Thymus (tissue), 11 donors: Measurements from ENCODE around the gene HBA2. TPM values are rescaled to one million over a fixed set of nuclear protein-coding genes. Genes with fewer than 3 reads are reported as not detected.
"Not testable (repeated sequence)": the region's sequence is repeated elsewhere in the genome, so short reads cannot be mapped to it uniquely, and the experiment has no call there.

Experiments used
- DNase-seq, 9 donors: peaks; one replicate each; pipeline ENCODE4 v3.0.0-alpha.2; 2013; ENCODE audit warnings: low spot score in 9 of 9, low read depth in 6 of 9, missing footprints in 1 of 9
- H3K27ac ChIP-seq, 2 donors: one replicate each; pipeline ENCODE4 v1.5.1; 2013; ENCODE audit warnings: control low read depth in 1 of 2, low read depth in 1 of 2, low read length in 1 of 2, mild to moderate bottlenecking in 1 of 2, moderate library complexity in 1 of 2
- H3K27me3 ChIP-seq, 2 donors: one replicate each; pipeline ENCODE4 v1.5.1; 2013; ENCODE audit warnings: low read length in 1 of 2; ENCODE audit not compliant: control insufficient read depth in 2 of 2, insufficient read depth in 1 of 2
- H3K36me3 ChIP-seq, 2 donors: one replicate each; pipeline ENCODE4 v1.5.1; 2013; ENCODE audit warnings: low read length in 1 of 2, mild to moderate bottlenecking in 1 of 2, moderate library complexity in 1 of 2; ENCODE audit not compliant: control insufficient read depth in 2 of 2, insufficient read depth in 2 of 2
- H3K4me1 ChIP-seq, 2 donors: one replicate each; pipeline ENCODE4 v1.5.1; 2013; ENCODE audit warnings: low read length in 2 of 2; ENCODE audit not compliant: control insufficient read depth in 2 of 2, insufficient read depth in 2 of 2
- H3K4me3 ChIP-seq, 2 donors: one replicate each; pipeline ENCODE4 v1.5.1; 2013; ENCODE audit warnings: low read length in 2 of 2, control low read depth in 1 of 2, mild to moderate bottlenecking in 1 of 2
- H3K9me3 ChIP-seq, 2 donors: one replicate each; pipeline ENCODE4 v1.5.1; 2013; ENCODE audit warnings: low read length in 1 of 2, mild to moderate bottlenecking in 1 of 2; ENCODE audit not compliant: control insufficient read depth in 2 of 2, insufficient read depth in 1 of 2
- WGBS: extraction: QIAGEN DNeasy Blood & Tissue Kit; methylation state at CpG from one replicate; pipeline ENCODE4 v1.1.7; 2013; 5-methylcytosine and 5-hydroxymethylcytosine counted together
- polyA plus RNA-seq: library from polyadenylated mRNA; stranded (reverse); fragments of 200-250 nt; gene quantifications from one replicate; pipeline ENCODE4 v1.2.3, GENCODE V29; 2013
- total RNA-seq: library from RNA; stranded (reverse); fragments of 120-200 nt; gene quantifications from one replicate; pipeline ENCODE4 v1.2.4, GENCODE V29; 2013
- donor health status: healthy.

The HBA2 gene
- total and polyA plus RNA-seq, 2 donors, result 19.8 to 595 TPM

DNA sequence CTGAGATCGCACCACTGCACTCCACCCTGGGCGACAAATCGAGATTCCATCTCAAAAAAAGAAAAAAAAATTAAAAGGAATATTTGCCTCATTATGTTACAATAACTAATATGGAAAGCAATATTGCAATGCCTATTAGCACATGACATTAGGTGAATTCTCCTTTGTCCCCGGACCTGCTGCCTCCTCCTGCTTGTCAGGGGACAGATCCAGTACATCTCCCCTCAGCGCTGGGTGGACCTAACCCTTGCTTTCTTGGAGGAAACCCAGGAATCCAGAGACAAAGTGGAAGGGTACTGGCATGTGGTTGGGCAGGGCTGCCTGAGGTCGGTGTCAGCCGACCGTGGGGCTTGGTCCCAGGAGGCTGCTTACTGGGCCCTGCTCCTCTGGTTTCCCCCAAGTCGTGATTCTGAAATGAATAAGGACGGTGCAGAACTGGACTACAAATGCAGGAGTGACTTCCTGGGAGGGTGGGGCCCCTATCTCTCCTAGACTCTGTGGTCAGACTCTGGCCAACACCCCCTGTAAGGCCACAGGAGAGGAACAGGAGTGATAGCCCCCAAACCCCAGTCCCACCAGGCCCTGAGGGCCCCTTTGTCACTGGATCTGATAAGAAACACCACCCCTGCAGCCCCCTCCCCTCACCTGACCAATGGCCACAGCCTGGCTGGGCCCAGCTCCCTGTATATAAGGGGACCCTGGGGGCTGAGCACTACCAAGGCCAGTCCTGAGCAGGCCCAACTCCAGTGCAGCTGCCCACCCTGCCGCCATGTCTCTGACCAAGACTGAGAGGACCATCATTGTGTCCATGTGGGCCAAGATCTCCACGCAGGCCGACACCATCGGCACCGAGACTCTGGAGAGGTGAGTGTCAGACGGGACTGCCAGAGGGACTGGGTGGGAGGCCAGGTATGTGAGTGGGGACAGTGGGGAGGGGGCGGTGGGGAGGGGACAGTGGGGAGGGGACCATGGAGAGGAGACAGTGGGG, 20.2 kb upstream of the HBA2 start, which contains the start of gene HBZ:
HBZ (plus strand) TSS at position 504 of the 988 bp plus-strand sequence; CDS start at position 770, 266 bp downstream.
- H3K27ac ChIP-seq, result no peak within 1 kb of the TSS
- 91% methylated on average over 17 of the region's 17 CpGs for WGBS
- no peaks in the 10 kb centered on the region for H3K9me3 ChIP-seq
- peaks cover 0 to 10% of the 10 kb centered on the region in 2 donors for H3K4me1 ChIP-seq
- no peak for DNase-seq
- H3K36me3 ChIP-seq, result no peaks in the 10 kb centered on the region
- no peak within 1 kb of the TSS for H3K4me3 ChIP-seq
- peaks cover 23 to 65% of the 10 kb centered on the region in 2 donors for H3K27me3 ChIP-seq

DNA sequence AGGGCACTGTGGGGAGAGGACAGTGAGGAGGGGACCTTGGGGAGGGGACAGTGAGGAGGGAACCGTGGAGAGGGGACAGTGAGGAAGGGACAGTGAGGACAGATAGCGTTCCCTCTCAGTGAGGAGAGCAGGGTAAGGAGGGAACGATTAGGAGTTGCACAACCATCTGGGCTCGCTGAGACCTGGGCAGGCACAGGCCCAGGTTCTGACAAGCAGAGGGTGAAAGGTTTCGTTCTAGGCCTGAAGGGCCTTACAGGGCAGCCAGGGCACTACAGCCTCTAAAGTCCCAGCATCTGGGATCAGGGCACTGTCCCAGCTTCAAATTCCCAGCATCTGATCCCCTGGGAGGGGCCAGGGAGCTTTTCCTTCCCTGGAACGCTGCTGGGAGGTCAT, 19.6 kb upstream of the HBA2 start:
- H3K36me3 ChIP-seq, H3K27ac ChIP-seq, H3K9me3 ChIP-seq, DNase-seq, H3K4me3 ChIP-seq, H3K4me1 ChIP-seq: not testable (repeated sequence)
- 71% methylated on average over 4 of the region's 6 CpGs for WGBS
- H3K27me3 ChIP-seq, result peaks cover 23 to 70% of the 10 kb centered on the region in 2 donors

DNA sequence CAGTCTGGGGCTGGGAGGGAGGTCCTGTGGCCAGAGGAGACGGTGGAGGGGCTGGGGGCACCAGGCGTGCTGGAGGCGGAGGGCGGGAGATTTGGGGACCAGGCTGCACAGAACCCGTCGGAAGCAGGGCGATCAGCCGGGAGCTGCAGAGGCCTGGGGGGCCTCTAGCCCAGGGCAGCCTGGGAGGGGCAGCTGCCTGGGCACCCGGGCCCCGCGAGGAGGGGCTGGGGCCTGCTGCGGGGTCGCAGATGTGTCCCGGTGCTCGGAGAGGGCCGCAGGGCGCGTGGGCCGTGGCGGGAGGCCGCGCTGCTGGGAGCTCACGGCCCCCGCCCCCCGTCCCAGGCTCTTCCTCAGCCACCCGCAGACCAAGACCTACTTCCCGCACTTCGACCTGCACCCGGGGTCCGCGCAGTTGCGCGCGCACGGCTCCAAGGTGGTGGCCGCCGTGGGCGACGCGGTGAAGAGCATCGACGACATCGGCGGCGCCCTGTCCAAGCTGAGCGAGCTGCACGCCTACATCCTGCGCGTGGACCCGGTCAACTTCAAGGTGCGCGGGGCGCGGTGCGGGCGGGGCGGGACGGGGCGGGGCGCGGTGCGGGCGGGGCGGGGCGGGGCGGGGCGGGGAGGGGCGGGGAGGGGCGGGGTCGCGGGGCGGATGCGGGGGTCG, 19.0 kb upstream of the HBA2 start:
- WGBS, result 5% methylated on average over 4 of the region's 74 CpGs
- H3K27me3 ChIP-seq, result peaks cover 24 to 72% of the 10 kb centered on the region in 2 donors
- not testable (repeated sequence) for H3K36me3 ChIP-seq, H3K27ac ChIP-seq, H3K4me3 ChIP-seq, DNase-seq, H3K4me1 ChIP-seq, H3K9me3 ChIP-seq

GRCh38 chr16:154217-155030, 18.3 kb upstream of the HBA2 start:
- Histone ChIP-seq H3K27ac (no peak overlapping the region), H3K36me3 (no peaks in the 10 kb centered on the region), H3K9me3 (no peaks in the 10 kb centered on the region), H3K4me1 (peaks cover 0 to 10% of the 10 kb centered on the region in 2 donors), H3K27me3 (peaks cover 24 to 70% of the 10 kb centered on the region in 2 donors), H3K4me3 (peak overlapping the region in 1 of 2 donors; percentile 51)
- WGBS, result 3% methylated on average over 53 of the region's 59 CpGs
- peak in 1 of 9 donors; percentile 19 for DNase-seq

GRCh38 chr16:155031-155398, 17.7 kb upstream of the HBA2 start:
- Histone ChIP-seq H3K4me1 (peaks cover 0 to 10% of the 10 kb centered on the region in 2 donors), H3K4me3 (peak overlapping the region in 1 of 2 donors; percentile 51), H3K27ac (no peak overlapping the region), H3K9me3 (no peaks in the 10 kb centered on the region), H3K27me3 (peaks cover 24 to 69% of the 10 kb centered on the region in 2 donors), H3K36me3 (no peaks in the 10 kb centered on the region)
- WGBS, result 68% methylated on average over 7 of the region's 7 CpGs
- DNase-seq, result no peak

DNA sequence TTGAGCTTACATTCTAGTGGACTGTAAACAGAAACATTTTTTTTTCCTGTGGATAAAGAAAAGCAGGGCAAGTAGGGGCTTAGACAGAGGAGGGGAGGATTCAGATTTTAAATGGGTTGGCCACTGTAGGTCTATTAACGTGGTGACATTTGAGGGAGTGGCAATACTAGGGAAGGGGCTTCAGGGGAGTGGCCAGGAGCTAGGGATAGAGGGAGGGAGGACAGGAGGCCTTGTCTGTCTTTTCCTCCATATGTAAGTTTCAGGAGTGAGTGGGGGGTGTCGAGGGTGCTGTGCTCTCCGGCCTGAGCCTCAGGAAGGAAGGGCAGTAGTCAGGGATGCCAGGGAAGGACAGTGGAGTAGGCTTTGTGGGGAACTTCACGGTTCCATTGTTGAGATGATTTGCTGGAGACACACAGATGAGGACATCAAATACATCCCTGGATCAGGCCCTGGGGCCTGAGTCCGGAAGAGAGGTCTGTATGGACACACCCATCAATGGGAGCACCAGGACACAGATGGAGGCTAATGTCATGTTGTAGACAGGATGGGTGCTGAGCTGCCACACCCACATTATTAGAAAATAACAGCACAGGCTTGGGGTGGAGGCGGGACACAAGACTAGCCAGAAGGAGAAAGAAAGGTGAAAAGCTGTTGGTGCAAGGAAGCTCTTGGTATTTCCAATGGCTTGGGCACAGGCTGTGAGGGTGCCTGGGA, 13.4 kb upstream of the HBA2 start:
- H3K9me3 ChIP-seq, result no peaks in the 10 kb centered on the region
- WGBS, result 71% methylated on average over 6 of the region's 6 CpGs
- no peak for DNase-seq
- peaks cover 0 to 8% of the 10 kb centered on the region in 2 donors for H3K4me1 ChIP-seq
- peaks cover 30 to 74% of the 10 kb centered on the region in 2 donors for H3K27me3 ChIP-seq
- H3K27ac ChIP-seq, result no peak overlapping the region
- no peaks in the 10 kb centered on the region for H3K36me3 ChIP-seq
- no peak overlapping the region for H3K4me3 ChIP-seq

DNA sequence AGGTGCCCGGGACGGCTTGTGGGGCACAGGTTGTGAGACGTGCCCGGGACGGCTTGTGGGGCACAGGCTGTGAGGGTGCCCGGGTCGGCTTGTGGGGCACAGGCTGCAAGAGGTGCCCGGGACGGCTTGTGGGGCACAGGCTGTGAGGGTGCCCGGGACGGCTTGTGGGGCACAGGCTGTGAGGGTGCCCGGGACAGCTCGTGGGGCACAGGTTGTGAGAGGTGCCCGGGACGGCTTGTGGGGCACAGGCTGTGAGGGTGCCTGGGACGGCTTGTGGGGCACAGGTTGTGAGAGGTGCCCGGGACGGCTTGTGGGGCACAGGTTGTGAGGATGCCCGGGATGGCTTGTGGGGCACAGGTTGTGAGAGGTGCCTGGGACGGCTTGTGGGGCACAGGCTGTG, 12.4 kb upstream of the HBA2 start:
- H3K4me3 ChIP-seq, H3K36me3 ChIP-seq, H3K27ac ChIP-seq, DNase-seq, H3K4me1 ChIP-seq, H3K9me3 ChIP-seq: not testable (repeated sequence)
- WGBS, result 77% methylated on average over 20 of the region's 20 CpGs
- H3K27me3 ChIP-seq, result peaks cover 24 to 69% of the 10 kb centered on the region in 2 donors

DNA sequence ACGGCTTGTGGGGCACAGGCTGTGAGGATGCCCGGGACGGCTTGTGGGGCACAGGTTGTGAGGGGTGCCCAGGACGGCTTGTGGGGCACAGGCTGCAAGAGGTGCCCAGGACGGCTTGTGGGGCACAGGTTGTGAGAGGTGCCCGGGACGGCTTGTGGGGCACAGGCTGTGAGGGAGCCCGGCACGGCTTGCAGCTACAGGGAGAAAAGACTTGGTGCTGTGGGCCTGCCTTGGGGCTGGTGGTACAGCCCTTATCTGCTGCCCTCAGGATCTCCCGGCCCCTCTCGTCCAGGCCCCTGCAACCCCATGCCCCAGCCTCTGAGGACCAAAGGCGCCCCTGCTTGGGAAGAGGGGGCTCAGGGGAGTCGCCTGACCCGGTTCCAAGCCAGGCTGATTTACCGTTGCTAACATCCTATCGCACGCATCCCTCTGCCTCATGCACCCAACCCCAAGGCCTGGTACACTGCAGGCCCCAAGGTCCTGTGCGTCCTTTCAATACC, 11.9 kb upstream of the HBA2 start:
- peaks cover 1 to 9% of the 10 kb centered on the region in 2 donors for H3K9me3 ChIP-seq
- no peak overlapping the region for H3K27ac ChIP-seq
- H3K36me3 ChIP-seq, result no peaks in the 10 kb centered on the region
- H3K4me1 ChIP-seq, result peaks cover 0 to 8% of the 10 kb centered on the region in 2 donors
- H3K27me3 ChIP-seq, result peaks cover 25 to 69% of the 10 kb centered on the region in 2 donors
- DNase-seq, result no peak
- WGBS, result 83% methylated on average over 18 of the region's 18 CpGs
- H3K4me3 ChIP-seq, result no peak overlapping the region
